Measurements from ENCODE around the gene MAN2B2.

MAN2B2 gene

DNA sequence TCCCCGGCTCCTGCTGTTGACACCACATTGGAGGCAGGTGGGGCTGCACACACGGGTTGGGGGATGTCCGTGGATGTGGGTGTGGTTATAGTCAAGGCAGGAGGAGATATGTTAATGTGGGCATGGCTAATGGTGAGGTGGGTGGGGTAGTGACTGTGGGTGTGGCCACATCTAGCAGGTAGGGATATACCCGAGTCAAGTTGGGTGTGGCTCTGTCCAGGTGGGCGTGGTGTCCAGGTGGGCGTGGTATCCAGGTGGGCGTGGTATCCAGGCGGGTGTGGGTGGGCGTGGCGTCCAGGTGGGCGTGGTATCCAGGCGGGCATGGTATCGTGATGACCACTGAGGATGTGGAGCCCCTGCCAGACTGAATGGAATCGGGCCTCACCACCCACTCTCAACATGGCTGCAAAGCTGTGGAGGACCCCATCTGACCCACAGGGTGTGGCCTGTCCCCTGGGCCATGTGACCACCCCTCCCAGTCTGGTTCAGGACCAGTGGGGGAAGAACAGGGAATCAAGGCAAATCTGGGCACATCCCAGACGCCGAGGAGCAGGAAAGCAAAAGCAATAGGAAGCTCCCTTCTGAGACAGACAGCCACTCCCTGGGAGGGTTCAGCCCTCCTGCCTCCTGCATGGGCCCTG is 21.0 kb downstream of the MAN2B2 start:
- DNase-seq = no peak

DNA sequence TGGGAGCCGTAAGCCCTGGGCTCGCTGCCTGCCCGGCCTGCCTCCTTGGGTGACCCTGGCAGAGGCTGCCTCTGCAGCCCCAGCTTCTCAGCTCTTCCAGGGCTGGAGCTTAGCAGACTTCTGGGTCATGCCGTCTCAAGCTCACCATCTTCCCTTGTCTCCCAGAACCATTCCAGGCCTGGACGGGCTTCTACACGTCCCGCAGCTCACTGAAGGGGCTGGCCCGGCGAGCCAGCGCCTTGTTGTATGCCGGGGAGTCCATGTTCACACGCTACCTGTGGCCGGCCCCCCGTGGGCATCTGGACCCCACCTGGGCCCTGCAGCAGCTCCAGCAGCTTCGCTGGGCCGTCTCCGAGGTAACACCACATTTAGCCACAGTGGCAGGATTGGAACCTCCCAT is 22.0 kb downstream of the MAN2B2 start:
- no peak for DNase-seq

DNA sequence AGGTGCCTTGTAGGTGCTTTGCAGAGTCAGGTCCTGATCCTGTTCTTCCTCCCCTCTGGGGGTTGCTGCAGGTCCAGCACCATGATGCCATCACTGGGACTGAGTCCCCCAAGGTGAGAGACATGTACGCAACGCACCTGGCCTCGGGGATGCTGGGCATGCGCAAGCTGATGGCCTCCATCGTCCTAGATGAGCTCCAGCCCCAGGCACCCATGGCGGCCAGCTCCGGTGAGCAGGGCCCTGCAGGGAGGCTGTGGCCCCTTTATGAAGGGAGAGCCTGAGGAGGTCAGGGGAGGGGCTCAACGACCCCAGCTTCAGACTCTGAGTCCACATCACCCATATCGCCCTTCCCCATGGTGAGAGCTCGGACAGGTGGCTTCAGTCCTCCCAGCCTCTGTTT is 23.1 kb downstream of the MAN2B2 start:
- DNase-seq = no peak

DNA sequence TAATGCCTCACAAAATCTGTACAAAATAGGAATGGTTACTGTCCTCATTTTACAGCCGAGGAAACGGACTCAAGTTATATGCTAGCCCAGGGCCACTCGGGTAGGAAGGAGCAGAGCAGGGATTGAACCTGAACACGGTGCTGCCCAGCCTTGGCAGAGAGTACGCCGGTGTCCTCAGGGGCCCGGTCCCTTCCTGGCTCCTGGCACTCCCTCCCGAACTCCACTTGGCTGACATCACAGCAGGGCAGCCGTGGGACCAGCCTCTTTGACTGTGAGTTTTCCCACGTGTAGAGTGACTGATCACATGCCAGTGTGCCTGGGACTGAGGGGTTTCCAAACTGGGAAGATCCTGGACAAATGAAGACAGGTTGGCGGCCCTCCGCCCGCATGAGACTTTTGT is 23.7 kb downstream of the MAN2B2 start:
- no peak for DNase-seq

GRCh38 chr4:6601661-6602250 is 26.8 kb downstream of the MAN2B2 start:
- no peak for DNase-seq

- no peak for DNase-seq
Observed at GRCh38 chr4:6602289-6602688, 27.3 kb downstream of the MAN2B2 start.

GRCh38 chr4:6603128-6603527 is 28.1 kb downstream of the MAN2B2 start:
- DNase-seq = no peak

- DNase-seq = no peak
Observed at GRCh38 chr4:6605114-6605513, 30.1 kb downstream of the MAN2B2 start.

DNA sequence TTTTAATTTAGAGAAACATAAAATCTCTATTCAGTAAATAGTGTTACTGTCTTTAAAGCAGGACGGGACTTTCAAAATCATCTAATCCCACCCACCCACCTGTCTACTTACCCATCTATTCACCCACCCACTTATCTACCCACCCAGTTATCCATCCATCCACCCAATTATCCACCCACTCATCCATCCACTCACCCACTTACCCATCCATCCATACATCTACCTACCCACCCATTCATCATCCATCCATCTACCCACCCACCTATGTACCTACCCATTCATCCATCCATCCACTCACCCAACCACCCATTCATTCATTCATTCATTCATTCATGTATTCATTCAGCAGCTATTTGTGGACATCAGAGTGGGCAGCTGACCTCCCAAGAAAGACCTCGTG is 30.6 kb downstream of the MAN2B2 start:
- DNase-seq = no peak

DNA sequence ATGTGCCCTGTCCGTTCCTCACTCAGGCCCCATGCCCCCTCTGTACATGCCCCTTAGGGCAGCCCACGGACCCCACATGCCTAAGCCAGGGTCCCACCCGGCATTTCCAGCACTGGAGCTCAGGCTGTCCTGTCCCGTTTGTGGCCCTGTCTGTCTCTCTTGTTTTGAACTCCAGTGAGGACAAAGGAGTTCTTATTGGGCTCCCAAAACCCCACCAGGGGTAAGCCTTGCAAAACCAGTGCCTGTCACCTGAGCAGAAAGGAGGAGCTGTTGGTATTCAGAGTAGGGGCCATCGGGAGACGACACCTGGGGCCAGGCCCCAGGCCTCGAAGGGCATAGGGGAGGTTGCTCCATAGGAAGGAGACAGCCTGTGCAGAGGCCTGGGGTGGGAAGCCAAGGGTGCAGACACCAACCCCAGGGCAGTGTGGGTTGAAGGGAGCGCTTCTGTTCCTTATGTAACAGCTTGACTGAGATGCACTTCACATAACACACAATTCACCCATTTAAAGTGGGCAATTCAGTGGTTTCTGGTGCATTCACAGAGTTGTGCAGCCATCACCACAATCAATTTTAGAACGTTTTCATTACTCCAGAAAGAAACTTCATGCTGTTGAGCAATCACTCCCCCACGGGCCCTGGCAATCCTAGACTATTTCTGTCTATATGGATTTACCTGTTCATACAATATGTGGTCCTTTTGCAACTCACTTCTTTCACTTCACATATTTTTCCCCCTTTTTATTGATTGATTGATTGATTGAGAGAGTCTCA is 31.7 kb downstream of the MAN2B2 start:
- no peak for DNase-seq

GRCh38 chr4:6607368-6608055 is 32.5 kb downstream of the MAN2B2 start:
- DNase-seq = no peak

DNA sequence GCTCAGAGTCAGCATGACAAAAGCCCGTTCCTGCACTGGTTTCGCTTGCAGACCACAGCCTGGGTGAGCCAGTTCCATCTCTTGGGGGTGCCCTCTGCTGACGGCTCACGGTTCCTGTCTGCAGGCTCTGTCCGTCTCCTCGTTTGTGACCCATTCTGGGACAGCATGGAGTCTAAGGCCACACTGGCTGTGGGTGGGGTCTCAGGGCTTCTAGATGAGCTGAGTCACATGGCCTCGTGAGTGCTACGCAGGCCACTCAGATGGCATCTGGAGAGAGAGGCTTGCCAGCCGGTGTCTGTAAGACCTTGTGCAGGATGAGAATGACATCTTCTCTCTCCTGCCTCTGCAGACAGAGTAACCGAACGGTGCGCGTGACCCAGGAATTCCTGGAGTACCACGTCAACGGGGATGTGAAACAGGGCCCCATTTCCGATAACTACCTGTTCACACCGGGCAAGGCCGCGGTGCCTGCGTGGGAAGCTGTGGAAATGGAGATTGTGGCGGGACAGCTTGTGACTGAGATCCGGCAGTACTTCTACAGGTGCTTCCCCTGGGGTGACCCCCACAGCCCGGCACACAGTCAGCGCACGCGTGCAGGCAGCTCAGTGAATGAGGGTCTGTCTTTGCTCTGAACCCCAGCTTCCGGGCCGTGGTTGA is 33.9 kb downstream of the MAN2B2 start:
- DNase-seq = no peak

DNA sequence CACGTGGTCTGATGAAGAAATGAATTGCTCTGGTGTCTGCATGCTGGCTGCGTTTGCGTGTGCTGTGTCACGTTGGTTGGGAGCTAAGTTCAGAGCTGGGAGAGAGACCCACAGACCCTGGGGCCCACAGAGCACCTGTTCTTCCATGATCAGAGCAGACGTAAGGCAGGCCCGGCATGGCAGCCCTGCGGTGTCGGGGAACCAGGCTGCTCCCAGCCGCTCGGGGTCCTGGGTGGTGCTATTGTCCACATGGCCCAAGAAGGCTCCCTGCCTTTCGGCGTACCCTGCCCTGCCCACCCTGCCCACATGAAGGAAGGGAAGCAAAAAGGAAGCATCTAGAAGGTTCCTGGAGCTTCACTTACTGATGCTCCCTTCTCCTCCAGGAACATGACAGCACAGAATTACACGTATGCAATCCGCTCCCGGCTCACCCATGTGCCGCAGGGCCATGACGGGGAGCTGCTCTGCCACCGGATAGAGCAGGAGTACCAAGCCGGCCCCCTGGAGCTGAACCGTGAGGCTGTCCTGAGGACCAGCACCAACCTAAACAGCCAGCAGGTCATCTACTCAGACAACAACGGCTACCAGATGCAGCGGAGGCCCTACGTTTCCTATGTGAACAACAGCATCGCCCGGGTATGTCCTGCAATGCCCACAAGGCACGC is 34.6 kb downstream of the MAN2B2 start:
- no peak for DNase-seq

DNA sequence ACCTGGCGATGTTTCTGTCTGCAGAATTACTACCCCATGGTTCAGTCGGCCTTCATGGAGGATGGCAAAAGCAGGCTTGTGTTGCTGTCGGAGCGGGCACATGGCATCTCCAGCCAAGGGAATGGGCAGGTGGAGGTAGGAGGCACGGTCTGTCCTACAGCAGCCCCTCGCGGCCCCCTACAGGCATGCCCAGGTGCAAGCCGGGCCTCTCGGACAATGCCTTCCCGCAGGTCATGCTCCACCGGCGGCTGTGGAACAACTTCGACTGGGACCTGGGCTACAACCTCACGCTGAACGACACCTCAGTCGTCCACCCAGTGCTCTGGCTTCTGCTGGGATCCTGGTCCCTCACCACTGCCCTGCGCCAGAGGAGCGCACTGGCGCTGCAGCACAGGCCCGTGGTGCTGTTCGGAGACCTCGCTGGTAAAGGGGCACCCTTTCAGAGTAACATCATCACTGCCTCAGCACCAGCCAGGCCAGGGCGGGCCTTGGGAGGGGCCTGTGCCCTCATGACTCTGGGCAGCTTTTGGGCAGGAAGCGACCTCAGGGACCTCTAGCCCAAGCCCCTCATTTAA is 36.0 kb downstream of the MAN2B2 start:
- DNase-seq = no peak

GRCh38 chr4:6612961-6613675 is 38.1 kb downstream of the MAN2B2 start:
- no peak for DNase-seq

- DNase-seq = no peak
Observed at GRCh38 chr4:6613676-6614651, 39.0 kb downstream of the MAN2B2 start.

DNA sequence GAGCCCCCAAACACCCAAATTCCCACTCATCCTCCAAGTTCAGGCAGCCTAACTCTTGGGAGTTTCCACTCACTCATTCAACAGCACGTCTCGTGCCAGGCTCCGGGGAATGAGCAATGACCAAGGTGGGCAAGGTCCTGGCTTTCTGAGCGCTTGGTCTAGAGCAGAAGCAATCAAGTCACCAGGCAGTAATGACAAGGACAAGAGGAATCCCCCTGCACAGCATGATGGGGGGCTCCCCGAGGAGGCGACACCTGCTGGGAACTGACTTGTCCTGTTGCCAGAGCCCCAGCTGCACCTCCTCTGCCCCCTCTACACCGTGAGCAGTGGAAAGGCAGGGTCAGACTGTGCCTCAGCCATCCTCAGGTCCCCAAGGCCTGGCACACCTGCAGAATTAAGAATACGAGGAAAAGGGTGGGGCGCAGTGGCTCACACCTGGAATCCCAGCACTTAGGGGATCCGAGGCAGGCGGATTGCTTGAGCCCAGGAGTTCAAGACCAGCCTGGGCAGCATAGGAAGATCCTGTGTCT is 39.8 kb downstream of the MAN2B2 start:
- no peak for DNase-seq

DNA sequence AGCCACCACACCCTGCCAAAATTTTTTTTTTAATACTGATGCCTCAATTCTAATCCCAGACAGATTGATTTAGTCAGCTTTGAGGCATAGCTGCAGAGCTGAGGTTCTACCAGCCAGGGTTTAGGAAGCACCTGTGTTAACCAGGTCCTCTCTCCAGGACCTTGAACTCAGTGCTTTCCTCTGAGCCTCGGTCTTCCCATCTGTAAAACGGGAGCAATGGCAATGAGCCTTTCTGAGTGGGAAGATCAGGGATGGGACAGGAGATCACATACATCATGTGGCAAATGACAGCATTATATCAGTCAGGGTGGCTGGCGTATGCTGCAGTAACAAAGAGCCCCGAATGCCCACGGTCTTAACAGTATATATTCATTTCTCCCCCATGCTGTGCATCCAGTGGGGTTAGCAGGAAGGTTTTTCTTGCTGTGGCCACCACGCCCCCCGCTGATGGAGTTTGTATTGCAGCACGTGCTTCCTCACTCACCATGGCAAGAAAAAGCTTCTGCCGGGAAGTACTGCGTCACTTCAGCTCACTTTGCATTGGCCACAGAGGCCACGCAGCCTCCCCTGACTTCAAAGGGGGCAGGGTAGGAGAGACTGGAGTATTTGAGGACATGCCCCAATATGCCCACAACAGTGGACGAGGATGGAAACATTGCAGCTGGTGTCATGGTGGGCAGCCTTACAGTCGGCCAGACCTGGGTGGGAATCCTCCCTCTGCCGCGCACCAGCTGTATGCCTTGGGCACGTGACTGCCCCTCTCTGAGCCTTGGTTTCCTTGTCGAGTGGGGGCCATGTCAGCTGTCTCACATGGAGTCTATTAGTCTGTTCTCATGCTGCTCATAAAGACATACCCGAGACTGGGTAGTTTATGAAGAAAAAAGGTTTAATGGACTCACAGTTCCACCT is 41.4 kb downstream of the MAN2B2 start:
- no peak for DNase-seq

- no peak for DNase-seq
Observed at GRCh38 chr4:6617246-6617645, 42.3 kb downstream of the MAN2B2 start.

Data from NCI-H748 treated with DMSO at 0.1 percent for 48 hours (cell line).